Fibroblast of pulmonary artery (primary cell): ENCODE data around the gene CPEB2.

Experiments used
- DNase-seq: peaks from one replicate; pipeline ENCODE4 v3.0.0-alpha.2; 2010; ENCODE audit warnings: low read depth
- H3K4me3 ChIP-seq: replicated peaks from 2 replicates; pipeline ENCODE4 v1.5.1; 2011; ENCODE audit warnings: low read depth, mild to moderate bottlenecking, control low read depth, low read length, moderate library complexity
- TF ChIP-seq, protein P1 (sequence below): IDR thresholded peaks from 2 replicates; pipeline ENCODE4 v1.5.1; 2011; ENCODE audit warnings: mild to moderate bottlenecking, control low read depth, low read length, inconsistent platforms; ENCODE audit errors: missing control alignments

The CPEB2 gene

GRCh38 chr4:15002659-15003400, 549 bp downstream of the CPEB2 start:
- TF ChIP-seq, protein P1, sequence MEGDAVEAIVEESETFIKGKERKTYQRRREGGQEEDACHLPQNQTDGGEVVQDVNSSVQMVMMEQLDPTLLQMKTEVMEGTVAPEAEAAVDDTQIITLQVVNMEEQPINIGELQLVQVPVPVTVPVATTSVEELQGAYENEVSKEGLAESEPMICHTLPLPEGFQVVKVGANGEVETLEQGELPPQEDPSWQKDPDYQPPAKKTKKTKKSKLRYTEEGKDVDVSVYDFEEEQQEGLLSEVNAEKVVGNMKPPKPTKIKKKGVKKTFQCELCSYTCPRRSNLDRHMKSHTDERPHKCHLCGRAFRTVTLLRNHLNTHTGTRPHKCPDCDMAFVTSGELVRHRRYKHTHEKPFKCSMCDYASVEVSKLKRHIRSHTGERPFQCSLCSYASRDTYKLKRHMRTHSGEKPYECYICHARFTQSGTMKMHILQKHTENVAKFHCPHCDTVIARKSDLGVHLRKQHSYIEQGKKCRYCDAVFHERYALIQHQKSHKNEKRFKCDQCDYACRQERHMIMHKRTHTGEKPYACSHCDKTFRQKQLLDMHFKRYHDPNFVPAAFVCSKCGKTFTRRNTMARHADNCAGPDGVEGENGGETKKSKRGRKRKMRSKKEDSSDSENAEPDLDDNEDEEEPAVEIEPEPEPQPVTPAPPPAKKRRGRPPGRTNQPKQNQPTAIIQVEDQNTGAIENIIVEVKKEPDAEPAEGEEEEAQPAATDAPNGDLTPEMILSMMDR: no peak
- H3K4me3 ChIP-seq: peak overlapping the region; percentile 75
- peak; percentile 85 for DNase-seq

DNA sequence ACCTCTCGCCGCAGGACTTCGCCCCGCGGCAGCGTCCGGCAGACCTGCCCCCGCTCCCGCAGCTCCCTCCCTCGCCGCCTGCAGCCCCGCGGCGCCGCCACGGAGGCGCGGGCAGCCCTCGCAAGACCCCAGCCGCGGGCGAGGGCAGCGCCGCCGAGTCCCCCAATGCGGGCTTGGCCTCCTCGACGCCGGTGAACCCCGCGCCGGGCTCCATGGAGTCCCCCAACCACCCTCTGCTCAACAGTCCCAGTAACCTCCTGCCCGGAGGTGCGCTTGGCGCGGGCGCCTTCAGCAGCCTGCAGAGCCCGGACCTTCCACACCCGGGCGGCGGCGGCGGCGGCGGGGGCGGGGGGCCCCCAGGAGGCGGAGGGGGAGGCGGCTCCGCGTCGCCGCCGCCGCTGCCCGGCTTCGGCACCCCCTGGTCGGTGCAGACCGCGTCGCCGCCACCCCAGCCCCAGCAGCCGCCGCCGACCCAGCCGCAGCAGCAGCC, 1.2 kb downstream of the CPEB2 start:
- H3K4me3 ChIP-seq: peak overlapping the region; percentile 75
- TF ChIP-seq, protein P1: no peak
- DNase-seq: peak; percentile 38

- TF ChIP-seq, protein P1: no peak
- no peak for DNase-seq
- H3K4me3 ChIP-seq: peak overlapping the region; percentile 75
Observed at GRCh38 chr4:15003891-15004738, 1.8 kb downstream of the CPEB2 start.

DNA sequence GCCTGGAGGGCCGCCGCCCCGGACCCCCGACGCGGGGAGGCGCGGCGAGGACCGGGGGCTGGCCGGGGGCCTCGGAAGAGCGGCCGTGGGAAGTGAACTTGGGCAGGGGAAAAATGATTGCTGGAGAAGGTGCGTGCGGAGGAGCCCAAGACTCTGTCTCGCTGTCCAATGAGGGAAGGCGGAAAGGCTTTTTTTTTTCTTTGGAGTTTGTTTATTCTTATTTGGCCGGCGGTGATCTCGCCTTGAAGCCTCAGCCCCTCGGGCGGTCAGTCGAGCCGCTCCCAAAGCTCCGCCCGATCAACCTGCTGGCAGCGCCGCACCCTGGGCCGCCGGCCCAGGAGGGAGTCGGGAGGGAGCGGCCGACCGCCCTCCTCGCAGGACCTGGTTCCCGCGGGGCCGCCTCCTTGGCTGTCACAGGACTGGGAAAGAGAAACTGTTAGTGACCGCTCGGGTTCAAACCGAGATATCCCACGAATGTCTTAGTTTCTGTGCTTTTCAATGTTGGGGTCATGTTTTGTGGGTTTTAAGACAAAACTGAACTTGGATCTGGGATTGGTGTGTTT, 2.5 kb downstream of the CPEB2 start:
- peak; percentile 75 for DNase-seq
- H3K4me3 ChIP-seq: peak overlapping the region; percentile 75
- TF ChIP-seq, protein P1: no peak

DNA sequence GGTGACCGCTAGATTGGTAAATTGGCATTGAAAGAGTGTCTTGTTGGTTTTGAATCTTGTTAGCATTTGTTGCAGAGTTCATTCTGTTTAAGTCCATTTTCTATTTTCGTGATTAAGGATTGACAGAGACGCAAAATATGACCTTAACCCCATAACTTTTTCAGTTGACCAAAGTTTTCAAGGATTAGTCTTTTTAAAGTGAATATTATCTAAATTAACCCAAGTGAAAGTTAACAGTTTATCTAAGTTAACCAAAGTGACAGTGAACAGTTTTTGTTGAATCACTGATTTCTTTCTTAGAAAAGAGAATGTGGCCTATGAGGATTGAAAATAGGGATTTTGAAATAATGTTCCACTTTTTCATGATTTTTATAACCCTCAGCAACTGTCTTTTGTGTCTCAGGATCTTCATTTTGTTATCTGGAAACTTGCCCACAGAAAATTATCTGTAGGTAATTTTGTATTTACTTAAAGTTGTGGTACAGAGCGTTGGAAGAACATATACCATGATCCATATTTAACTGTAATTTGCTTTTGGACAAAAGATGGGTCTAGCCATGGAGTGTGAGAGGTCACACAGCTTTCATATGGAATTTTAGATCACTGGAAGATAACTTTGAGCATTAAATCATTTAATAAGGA, 3.3 kb downstream of the CPEB2 start:
- H3K4me3 ChIP-seq: peak overlapping the region; percentile 75
- DNase-seq: no peak
- TF ChIP-seq, protein P1: no peak

GRCh38 chr4:15006416-15007024, 4.2 kb downstream of the CPEB2 start:
- DNase-seq: no peak
- TF ChIP-seq, protein P1: peak; percentile 40
- peak overlapping the region; percentile 75 for H3K4me3 ChIP-seq
